A673 (cell line): ENCODE data around the gene RIBC2.

Experiments used
- CTCF ChIP-seq: fragments of 300-800, 200-600 bp; sonication (generic); conservative IDR thresholded peaks from 2 replicates; pipeline ENCODE4 v1.5.1; 2017; ENCODE audit warnings: low read depth, mild to moderate bottlenecking, antibody characterized with exemption, low read length, moderate library complexity, mixed read lengths
- EZH2 ChIP-seq: fragments of 200-600 bp; sonication (generic); IDR thresholded peaks from 2 replicates; pipeline ENCODE4 v1.6.1; 2017; ENCODE audit warnings: borderline replicate concordance, low read depth, mild to moderate bottlenecking, mixed read lengths, antibody characterized with exemption, low read length; ENCODE audit not compliant: poor library complexity, severe bottlenecking

GRCh38 chr22:45445031-45445710, 31.7 kb downstream of the RIBC2 start:
- TF ChIP-seq CTCF = no peak
- TF ChIP-seq EZH2 = no peak
